Breast epithelium (tissue), 3 donors: Measurements from ENCODE around the gene KMT2D.

Experiments used
- POLR2A ChIP-seq: fragments of 450-650 bp; IDR thresholded peaks from one replicate; pipeline ENCODE4 v1.6.1; 2016; ENCODE audit warnings: antibody characterized with exemption, mild to moderate bottlenecking, moderate library complexity
- TF ChIP-seq, protein P1 (sequence below), 3 donors: fragments of 450-650 bp; IDR thresholded peaks; one replicate each; pipeline ENCODE4 v1.5.1; 2016 to 2017; ENCODE audit warnings: antibody characterized with exemption in 3 of 3, mild to moderate bottlenecking in 3 of 3, moderate library complexity in 3 of 3

DNA sequence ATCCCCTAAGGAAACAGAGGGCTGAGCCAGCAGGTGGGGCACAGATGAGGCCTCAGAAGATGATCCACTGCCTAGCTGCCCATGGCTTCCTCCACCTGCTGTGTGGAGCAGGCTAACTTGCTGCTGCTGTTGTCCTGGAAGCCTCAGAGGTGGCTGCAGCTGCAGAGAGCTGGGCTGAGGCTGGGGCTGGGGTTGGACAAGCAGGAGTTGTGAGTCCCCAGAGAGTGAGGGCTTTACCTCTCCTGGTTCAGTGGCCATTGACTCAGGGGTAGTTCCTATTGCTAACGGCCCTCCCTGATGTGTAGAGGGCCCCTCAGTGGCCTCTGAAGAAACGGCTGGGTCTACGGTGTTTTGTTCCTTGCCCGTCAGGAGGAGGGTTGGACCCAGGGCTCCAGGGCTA is 28.3 kb downstream of the KMT2D start:
- no peak for TF ChIP-seq POLR2A
- TF ChIP-seq, protein P1, sequence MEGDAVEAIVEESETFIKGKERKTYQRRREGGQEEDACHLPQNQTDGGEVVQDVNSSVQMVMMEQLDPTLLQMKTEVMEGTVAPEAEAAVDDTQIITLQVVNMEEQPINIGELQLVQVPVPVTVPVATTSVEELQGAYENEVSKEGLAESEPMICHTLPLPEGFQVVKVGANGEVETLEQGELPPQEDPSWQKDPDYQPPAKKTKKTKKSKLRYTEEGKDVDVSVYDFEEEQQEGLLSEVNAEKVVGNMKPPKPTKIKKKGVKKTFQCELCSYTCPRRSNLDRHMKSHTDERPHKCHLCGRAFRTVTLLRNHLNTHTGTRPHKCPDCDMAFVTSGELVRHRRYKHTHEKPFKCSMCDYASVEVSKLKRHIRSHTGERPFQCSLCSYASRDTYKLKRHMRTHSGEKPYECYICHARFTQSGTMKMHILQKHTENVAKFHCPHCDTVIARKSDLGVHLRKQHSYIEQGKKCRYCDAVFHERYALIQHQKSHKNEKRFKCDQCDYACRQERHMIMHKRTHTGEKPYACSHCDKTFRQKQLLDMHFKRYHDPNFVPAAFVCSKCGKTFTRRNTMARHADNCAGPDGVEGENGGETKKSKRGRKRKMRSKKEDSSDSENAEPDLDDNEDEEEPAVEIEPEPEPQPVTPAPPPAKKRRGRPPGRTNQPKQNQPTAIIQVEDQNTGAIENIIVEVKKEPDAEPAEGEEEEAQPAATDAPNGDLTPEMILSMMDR (IDR thresholded peaks at IDR 0.05): no peak
